Stimulated activated CD8-positive, alpha-beta memory T cell treated with anti-CD3 and anti-CD28 coated beads, Interleukin-12 subunit alpha, Interleukin-12 subunit beta, amount 100 ng/mL, for 4 hours (primary cell): Measurements from ENCODE around the gene STYXL1.
"Not testable (repeated sequence)": the region's sequence is repeated elsewhere in the genome, so short reads cannot be mapped to it uniquely, and the experiment has no call there.

ENCODE experiments used
- DNase-seq: peaks from one replicate; pipeline ENCODE4 v3.0.0-alpha.2; 2020; ENCODE audit warnings: low read depth

Gene STYXL1, protein sequence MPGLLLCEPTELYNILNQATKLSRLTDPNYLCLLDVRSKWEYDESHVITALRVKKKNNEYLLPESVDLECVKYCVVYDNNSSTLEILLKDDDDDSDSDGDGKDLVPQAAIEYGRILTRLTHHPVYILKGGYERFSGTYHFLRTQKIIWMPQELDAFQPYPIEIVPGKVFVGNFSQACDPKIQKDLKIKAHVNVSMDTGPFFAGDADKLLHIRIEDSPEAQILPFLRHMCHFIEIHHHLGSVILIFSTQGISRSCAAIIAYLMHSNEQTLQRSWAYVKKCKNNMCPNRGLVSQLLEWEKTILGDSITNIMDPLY

GRCh38 chr7:76047811-76048667, at the start of gene STYXL1, which contains the start of gene MDH2:
TSS of gene STYXL1 (minus strand) at chr7:76048000. CDS start at chr7:76030523, 17,477 bp downstream.
TSS of gene MDH2 (plus strand) at chr7:76048106. CDS start at chr7:76048161, 55 bp downstream.
- DNase-seq = peak; percentile 81

- DNase-seq = no peak
Measured at GRCh38 chr7:76095908-76096307, 48.1 kb upstream of the STYXL1 start.

- not testable (repeated sequence) for DNase-seq
Measured at GRCh38 chr7:76094326-76094725, 46.5 kb upstream of the STYXL1 start.

- DNase-seq = not testable (repeated sequence)
Measured at GRCh38 chr7:76093531-76093930, 45.7 kb upstream of the STYXL1 start.

DNA sequence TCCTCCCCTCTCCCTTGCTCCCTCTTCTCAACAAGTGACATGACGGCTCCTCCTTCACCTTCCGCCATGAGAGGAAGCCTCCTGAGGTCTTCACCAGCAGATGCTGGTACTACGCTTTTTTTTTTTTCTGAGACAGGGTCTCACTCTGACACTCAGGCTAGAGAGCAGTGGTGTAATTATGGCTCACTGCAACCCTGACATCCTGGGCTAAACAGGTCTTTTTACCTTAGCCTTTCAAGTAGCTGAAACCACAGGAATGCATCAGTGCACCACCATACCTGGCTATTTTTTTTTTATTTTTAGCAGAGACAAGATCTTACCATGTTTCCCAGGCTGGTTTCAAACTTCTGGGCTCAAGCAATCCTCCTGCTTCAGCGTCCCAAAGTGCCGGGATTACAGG, 43.7 kb upstream of the STYXL1 start:
- DNase-seq = no peak

- DNase-seq = no peak
Measured at GRCh38 chr7:76089865-76090475, 42.2 kb upstream of the STYXL1 start.

DNA sequence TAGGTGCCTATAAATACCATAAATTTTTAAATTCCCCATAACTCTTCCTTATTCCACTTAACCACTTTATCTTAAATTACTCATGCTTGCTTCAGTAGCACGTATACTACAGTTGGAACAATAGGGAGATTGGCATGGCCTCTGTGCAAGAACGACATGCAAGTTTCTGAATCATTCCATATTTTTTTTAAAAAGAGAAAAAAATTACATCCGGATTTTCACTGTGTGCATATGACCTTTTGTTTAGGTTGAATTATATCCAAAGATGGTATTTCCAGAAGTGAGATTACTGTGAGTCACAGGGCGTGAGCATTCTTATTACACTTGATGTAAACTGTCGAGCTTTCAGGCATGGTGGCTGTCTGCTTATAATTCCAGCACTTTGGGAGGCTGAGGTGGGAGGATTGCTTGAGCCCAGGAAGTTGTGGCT, 39.6 kb upstream of the STYXL1 start:
- DNase-seq = not testable (repeated sequence)

GRCh38 chr7:76086070-76086469, 38.3 kb upstream of the STYXL1 start:
- DNase-seq = no peak

DNA sequence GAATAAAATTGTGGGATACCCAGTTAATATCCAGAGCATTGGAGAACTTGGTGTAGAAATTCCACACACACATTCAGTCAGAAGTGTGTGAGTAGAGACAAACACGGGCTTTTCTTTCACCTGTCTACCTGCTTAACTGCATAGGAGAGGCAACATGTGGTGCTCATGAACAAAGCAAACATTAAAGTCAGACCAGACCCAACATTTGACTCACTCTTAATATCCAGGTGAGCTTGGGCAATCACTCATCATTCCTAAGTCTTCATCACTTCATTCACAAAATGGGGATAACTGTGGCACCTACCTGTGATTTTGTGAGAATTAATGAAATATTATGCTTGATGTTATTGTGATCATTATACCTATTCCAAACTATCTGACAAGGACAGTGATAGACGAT, 36.3 kb upstream of the STYXL1 start:
- DNase-seq = not testable (repeated sequence)

- DNase-seq = no peak
Measured at GRCh38 chr7:76080204-76080603, 32.4 kb upstream of the STYXL1 start.

DNA sequence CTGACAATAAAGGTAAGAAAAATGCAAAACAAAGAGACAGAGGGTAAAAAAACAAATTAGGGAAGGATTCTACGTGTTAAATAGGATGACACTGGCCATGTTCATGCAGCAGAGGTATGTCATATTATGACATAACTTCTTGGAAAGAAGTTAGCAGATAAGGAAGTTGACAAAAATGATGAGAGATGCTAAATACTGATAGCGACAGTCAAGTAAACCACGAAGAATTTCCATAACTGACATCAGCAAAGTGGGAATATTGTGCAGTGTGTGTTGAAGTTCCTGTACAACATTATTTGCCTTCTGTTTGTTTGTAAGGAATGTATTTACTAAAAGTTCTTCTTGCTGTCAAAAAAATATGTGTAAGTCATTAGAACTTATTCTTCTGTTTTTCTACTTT, 29.6 kb upstream of the STYXL1 start:
- DNase-seq = no peak

- DNase-seq = no peak
Measured at GRCh38 chr7:76076995-76077394, 29.2 kb upstream of the STYXL1 start.

GRCh38 chr7:76074972-76075370, 27.2 kb upstream of the STYXL1 start:
- DNase-seq = no peak

GRCh38 chr7:76074306-76074971, 26.6 kb upstream of the STYXL1 start:
- no peak for DNase-seq

GRCh38 chr7:76073335-76073990, 25.7 kb upstream of the STYXL1 start:
- DNase-seq = no peak

DNA sequence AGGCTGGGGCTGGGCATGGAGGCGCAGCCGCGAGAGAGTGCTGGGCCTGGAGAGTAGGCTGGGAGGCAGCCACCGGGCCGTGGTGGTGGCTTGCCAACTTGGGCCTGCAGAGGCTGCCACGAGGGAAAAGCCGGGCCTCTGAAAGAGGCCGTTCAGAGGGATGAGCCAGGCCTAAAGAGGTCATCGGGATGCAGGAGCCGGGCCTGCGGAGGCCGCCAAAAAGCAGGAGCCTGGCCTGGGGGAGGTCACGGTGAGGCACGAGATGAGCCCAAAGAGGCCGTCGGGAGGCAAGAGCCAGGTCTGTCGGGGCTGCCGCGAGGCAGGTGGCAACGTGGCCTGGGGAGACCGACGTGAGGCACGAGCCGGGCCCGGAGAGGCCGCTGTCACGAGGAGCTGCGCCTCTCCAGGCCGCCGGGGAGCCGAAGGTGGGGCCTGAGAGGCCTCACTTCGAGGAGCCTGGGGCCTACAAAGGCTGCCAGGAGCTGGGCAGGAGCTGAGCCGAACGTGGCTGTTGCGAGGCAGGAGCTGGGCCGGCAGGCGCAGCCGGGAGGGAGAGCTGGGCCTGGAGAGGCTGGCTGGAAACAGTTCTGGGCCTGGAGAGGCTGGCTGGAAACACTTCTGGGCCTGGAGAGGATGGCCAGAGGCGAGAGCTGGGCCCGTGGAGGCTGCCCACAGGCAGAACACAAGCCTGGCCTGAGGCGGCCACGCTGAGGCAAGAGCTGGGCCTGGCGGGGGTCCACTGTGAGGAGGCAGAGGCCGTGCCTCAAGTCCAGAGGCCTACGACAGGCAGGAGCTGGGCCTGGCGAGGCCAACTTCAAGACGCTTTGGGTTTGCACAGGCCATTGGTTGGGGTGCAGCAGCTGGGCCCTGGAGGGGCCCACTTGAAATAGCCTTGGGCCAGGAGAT, 24.7 kb upstream of the STYXL1 start:
- DNase-seq = no peak

GRCh38 chr7:76071316-76072242, 23.8 kb upstream of the STYXL1 start:
- DNase-seq = no peak

GRCh38 chr7:76069238-76069638, 21.4 kb upstream of the STYXL1 start:
- no peak for DNase-seq
